GM21619 (cell line): ENCODE measurements around the gene TNIK.
A peak's percentile ranks its signal among the peaks of the same experiment; 100 is the strongest.
"Not testable (repeated sequence)": the region's sequence is repeated elsewhere in the genome, so short reads cannot be mapped to it uniquely, and the experiment has no call there.

Source experiments
- ATAC-seq: cut with Tn5 transposase; IDR thresholded peaks from one replicate; pipeline ENCODE4 v1.9.1; 2021; ENCODE audit not compliant: unreplicated experiment

Gene TNIK

GRCh38 chr3:171315919-171316318 is 144.3 kb downstream of the TNIK start:
- ATAC-seq = no peak

- ATAC-seq = no peak
Measured at GRCh38 chr3:171315101-171315500, 145.1 kb downstream of the TNIK start.

GRCh38 chr3:171314341-171314740 is 145.9 kb downstream of the TNIK start:
- ATAC-seq = no peak

GRCh38 chr3:171313702-171314101 is 146.5 kb downstream of the TNIK start:
- no peak for ATAC-seq

GRCh38 chr3:171312741-171313140 is 147.5 kb downstream of the TNIK start:
- ATAC-seq = no peak

- ATAC-seq = no peak
Measured at GRCh38 chr3:171311784-171312183, 148.4 kb downstream of the TNIK start.

GRCh38 chr3:171309906-171310359 is 150.3 kb downstream of the TNIK start:
- ATAC-seq = no peak

GRCh38 chr3:171307988-171308387 is 152.2 kb downstream of the TNIK start:
- no peak for ATAC-seq

- ATAC-seq = no peak
Measured at GRCh38 chr3:171307046-171307585, 153.1 kb downstream of the TNIK start.

- ATAC-seq = no peak
Measured at GRCh38 chr3:171306631-171307030, 153.6 kb downstream of the TNIK start.

GRCh38 chr3:171305823-171306222 is 154.4 kb downstream of the TNIK start:
- ATAC-seq = not testable (repeated sequence)

GRCh38 chr3:171304498-171304897 is 155.7 kb downstream of the TNIK start:
- ATAC-seq = not testable (repeated sequence)

- ATAC-seq = not testable (repeated sequence)
Measured at GRCh38 chr3:171304017-171304416, 156.2 kb downstream of the TNIK start.

- ATAC-seq = no peak
Measured at GRCh38 chr3:171301998-171302397, 158.2 kb downstream of the TNIK start.

- ATAC-seq = no peak
Measured at GRCh38 chr3:171301002-171301401, 159.2 kb downstream of the TNIK start.

GRCh38 chr3:171297951-171298350 is 162.3 kb downstream of the TNIK start:
- no peak for ATAC-seq

- ATAC-seq = no peak
Measured at GRCh38 chr3:171297207-171297606, 163.0 kb downstream of the TNIK start.

- no peak for ATAC-seq
Measured at GRCh38 chr3:171295484-171296373, 164.5 kb downstream of the TNIK start.

- ATAC-seq = peak; percentile 59
Measured at GRCh38 chr3:171293142-171293782, 166.9 kb downstream of the TNIK start.

GRCh38 chr3:171290680-171291079 is 169.5 kb downstream of the TNIK start:
- no peak for ATAC-seq

GRCh38 chr3:171289291-171289690 is 170.9 kb downstream of the TNIK start:
- ATAC-seq = no peak

GRCh38 chr3:171287761-171288160 is 172.4 kb downstream of the TNIK start:
- ATAC-seq = not testable (repeated sequence)
